A673 (cell line): ENCODE data around the gene SPHK1.

Experiments used
- CTCF ChIP-seq: fragments of 300-800, 200-600 bp; sonication (generic); conservative IDR thresholded peaks from 2 replicates; pipeline ENCODE4 v1.5.1; 2017; ENCODE audit warnings: low read depth, mild to moderate bottlenecking, antibody characterized with exemption, low read length, moderate library complexity, mixed read lengths
- EZH2 ChIP-seq: fragments of 200-600 bp; sonication (generic); IDR thresholded peaks from 2 replicates; pipeline ENCODE4 v1.6.1; 2017; ENCODE audit warnings: borderline replicate concordance, low read depth, mild to moderate bottlenecking, mixed read lengths, antibody characterized with exemption, low read length; ENCODE audit not compliant: poor library complexity, severe bottlenecking

- TF ChIP-seq CTCF (no peak), EZH2 (no peak)
Measured at GRCh38 chr17:76336756-76337412, 47.5 kb upstream of the SPHK1 start.
